ENCODE results near the gene IQCM.

IQCM gene

DNA sequence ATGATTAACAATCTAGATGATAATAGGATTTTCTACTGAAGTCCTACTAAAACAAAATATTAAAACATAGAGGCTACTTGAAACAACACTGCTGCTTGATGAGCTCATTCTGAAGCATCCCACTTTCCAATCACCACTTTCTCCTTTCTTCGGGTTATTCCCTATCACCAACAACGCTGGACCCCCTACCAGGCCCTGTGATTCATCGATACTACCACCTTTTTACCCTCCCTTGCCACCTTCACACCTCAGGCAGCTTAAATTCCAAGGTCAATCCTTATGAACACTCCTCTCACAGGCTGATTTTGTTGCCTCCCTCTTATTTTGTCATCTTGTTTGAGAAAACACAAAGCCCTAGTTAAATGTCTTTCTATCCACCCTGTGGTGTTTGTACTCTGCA is 102.6 kb downstream of the IQCM start:
- Histone ChIP-seq H3K9me3 (ENCODE audit: control insufficient read depth, low read length) (peaks cover 4% of the 10 kb centered on the region), H3K27ac (ENCODE audit: low read depth, low read length, severe bottlenecking) (no peak overlapping the region), H3K4me3 (ENCODE audit: extremely low read depth, insufficient read depth, low read length, poor library complexity, severe bottlenecking) (no peak overlapping the region), H3K4me1 (ENCODE audit: control insufficient read depth, insufficient read depth, low read length, poor library complexity, severe bottlenecking) (peaks cover 8% of the 10 kb centered on the region), H3K36me3 (ENCODE audit: control insufficient read depth, insufficient read depth, low read length) (no peaks in the 10 kb centered on the region)
- WGBS, 2 experiments (ENCODE audit: insufficient coverage in 2 of 2): 52 to 55% methylated on average over 3 of the region's 3 CpGs

DNA sequence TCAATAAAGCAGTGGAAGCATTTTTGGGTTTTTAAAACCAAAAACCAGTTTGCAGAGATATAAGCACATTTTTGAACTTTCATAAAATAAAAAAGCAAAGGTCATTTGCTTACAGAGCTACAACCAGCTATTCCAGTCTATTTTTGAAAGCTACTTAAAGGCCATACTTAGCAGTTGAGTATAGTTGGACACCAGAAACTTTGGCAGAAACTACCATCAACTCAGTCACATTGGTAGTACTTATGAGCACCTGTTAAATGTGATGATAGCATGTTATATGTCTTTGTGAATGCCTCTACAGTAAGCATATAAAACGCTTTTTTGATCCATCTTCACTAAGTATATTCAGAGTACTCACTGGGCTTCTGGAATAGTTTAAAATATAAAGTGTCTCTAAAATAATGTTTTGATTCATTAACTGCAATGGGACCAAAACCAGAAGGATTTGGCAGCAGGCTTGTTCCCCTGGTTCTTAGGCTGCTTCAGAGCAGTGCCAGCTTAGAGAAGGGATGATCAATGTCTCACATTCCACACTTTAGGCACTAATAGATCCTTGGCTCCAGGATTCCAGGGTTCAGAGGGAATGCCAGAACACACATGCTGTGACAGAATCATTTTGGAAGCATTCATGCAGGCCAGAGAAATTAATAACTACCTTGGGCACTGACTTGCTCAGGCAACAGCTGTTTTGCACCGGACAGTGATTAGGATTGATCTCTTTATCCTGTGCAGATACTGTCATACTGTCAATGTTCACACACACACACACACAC is 103.9 kb downstream of the IQCM start:
- H3K9me3 ChIP-seq (ENCODE audit: control insufficient read depth, low read length): peaks cover 4% of the 10 kb centered on the region
- H3K4me3 ChIP-seq (ENCODE audit: extremely low read depth, insufficient read depth, low read length, poor library complexity, severe bottlenecking): no peak overlapping the region
- H3K4me1 ChIP-seq (ENCODE audit: control insufficient read depth, insufficient read depth, low read length, poor library complexity, severe bottlenecking): peaks cover 11% of the 10 kb centered on the region
- no peak overlapping the region for H3K27ac ChIP-seq (ENCODE audit: low read depth, low read length, severe bottlenecking)
- H3K36me3 ChIP-seq (ENCODE audit: control insufficient read depth, insufficient read depth, low read length): no peaks in the 10 kb centered on the region
- WGBS, 2 experiments (ENCODE audit: insufficient coverage in 2 of 2): 60% methylated on average over 1 of the region's 2 CpGs; no CpG with 5 or more reads in 1 of the 2 experiments

DNA sequence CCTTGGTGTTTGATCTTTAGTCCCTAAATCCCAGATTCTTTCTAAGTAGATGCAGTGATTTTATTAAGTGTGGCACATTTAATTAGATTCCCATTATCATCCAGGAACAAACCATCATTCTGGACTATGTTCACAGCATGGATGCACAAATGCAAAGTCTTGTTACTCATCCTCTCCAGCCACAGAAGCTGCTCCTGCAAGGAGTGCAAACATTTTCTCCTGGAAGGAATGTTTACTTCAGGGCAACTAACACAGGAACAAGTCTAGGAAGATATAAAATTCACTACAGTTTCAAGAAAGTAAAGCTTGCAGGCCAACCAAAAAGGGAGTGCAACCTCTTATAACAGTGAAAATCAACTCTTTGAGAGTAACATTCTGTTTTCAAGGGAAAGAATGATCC is 106.0 kb downstream of the IQCM start:
- H3K9me3 ChIP-seq (ENCODE audit: control insufficient read depth, low read length): no peaks in the 10 kb centered on the region
- no peak overlapping the region for H3K4me3 ChIP-seq (ENCODE audit: extremely low read depth, insufficient read depth, low read length, poor library complexity, severe bottlenecking)
- H3K36me3 ChIP-seq (ENCODE audit: control insufficient read depth, insufficient read depth, low read length): no peaks in the 10 kb centered on the region
- peaks cover 17% of the 10 kb centered on the region for H3K4me1 ChIP-seq (ENCODE audit: control insufficient read depth, insufficient read depth, low read length, poor library complexity, severe bottlenecking)
- no peak overlapping the region for H3K27ac ChIP-seq (ENCODE audit: low read depth, low read length, severe bottlenecking)

DNA sequence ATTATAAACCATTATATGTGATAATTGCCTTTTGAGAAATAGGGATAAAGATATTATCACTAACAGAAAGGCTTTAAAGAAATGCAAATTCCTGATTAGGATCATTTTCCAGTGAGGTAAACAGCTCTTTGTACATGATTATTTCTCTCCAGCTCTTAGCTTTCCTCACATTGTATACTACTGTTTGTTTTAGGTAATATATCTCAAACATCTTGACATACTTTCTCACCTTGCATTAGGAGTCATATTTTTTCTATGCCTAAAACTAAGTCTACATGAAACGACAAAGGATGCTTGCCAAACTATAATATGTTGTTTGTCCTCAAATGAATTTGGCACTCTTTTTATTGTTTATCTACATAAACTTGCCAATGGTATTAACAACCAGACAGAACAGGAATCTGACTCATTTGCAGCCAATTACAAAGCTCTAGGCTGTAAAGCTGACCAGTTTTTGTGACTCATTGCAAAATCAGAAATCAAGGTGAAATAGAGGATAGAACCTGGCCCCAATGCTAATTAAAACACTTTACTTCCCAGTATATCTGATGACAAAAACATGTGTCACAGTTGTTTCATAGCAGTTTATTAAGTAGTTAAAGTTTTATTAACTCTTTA is 107.0 kb downstream of the IQCM start:
- Histone ChIP-seq H3K4me3 (ENCODE audit: extremely low read depth, insufficient read depth, low read length, poor library complexity, severe bottlenecking) (no peak overlapping the region), H3K36me3 (ENCODE audit: control insufficient read depth, insufficient read depth, low read length) (no peaks in the 10 kb centered on the region), H3K27ac (ENCODE audit: low read depth, low read length, severe bottlenecking) (no peak overlapping the region), H3K9me3 (ENCODE audit: control insufficient read depth, low read length) (no peaks in the 10 kb centered on the region), H3K4me1 (ENCODE audit: control insufficient read depth, insufficient read depth, low read length, poor library complexity, severe bottlenecking) (peaks cover 17% of the 10 kb centered on the region)
- no CpG with 5 or more reads among the region's 1 CpG for WGBS, 2 experiments (ENCODE audit: insufficient coverage in 2 of 2)

DNA sequence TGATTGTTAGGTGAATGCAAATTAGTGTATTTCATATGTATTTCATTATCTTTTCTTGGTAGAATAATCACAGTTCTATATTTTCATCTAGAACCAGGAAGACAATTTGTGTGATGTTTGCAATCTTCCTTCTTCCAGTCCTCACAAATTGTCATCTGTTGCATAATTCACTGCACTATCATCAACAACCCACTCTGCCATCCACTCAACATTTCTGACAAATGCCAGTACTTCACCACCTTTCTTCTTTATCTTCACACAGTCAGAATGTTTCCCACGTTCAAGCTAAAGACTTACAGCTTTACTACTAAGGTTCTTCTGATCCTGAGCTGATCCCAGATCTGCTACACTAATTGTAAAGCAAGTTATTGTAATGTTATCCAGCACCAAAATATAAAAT is 107.8 kb downstream of the IQCM start:
- no peaks in the 10 kb centered on the region for H3K9me3 ChIP-seq (ENCODE audit: control insufficient read depth, low read length)
- no CpG with 5 or more reads among the region's 1 CpG for WGBS, 2 experiments (ENCODE audit: insufficient coverage in 2 of 2)

DNA sequence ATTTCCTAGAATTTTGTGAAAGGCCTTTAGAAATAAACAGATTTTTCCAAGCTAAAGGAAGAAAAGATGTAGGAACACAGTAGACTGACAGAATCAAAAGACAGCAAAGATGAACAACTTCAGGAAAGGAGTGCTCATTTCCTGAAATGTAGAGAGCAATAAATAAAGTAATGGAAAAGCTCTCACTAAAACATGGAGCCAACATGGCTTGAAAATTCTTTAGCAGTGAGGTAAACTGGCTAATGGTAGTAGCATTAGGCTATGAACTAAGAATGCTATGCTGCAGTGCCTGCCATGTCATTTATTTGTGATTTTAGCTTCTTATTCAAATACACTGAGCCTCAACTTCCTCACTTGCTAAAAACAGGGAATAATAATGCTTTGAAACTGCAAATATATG is 108.7 kb downstream of the IQCM start:
- no peaks in the 10 kb centered on the region for H3K36me3 ChIP-seq (ENCODE audit: control insufficient read depth, insufficient read depth, low read length)
- peak overlapping the region; percentile 78 for H3K27ac ChIP-seq (ENCODE audit: low read depth, low read length, severe bottlenecking)
- H3K9me3 ChIP-seq (ENCODE audit: control insufficient read depth, low read length): no peaks in the 10 kb centered on the region
- H3K4me3 ChIP-seq (ENCODE audit: extremely low read depth, insufficient read depth, low read length, poor library complexity, severe bottlenecking): no peak overlapping the region
- peaks cover 17% of the 10 kb centered on the region for H3K4me1 ChIP-seq (ENCODE audit: control insufficient read depth, insufficient read depth, low read length, poor library complexity, severe bottlenecking)

More for the DNA sequence above, 107.8 kb downstream of the IQCM start:
- Histone ChIP-seq H3K36me3 (ENCODE audit: control insufficient read depth, insufficient read depth, low read length) (no peaks in the 10 kb centered on the region), H3K4me1 (ENCODE audit: control insufficient read depth, insufficient read depth, low read length, poor library complexity, severe bottlenecking) (peaks cover 17% of the 10 kb centered on the region), H3K27ac (ENCODE audit: low read depth, low read length, severe bottlenecking) (peak overlapping the region; percentile 74), H3K4me3 (ENCODE audit: extremely low read depth, insufficient read depth, low read length, poor library complexity, severe bottlenecking) (no peak overlapping the region)

DNA sequence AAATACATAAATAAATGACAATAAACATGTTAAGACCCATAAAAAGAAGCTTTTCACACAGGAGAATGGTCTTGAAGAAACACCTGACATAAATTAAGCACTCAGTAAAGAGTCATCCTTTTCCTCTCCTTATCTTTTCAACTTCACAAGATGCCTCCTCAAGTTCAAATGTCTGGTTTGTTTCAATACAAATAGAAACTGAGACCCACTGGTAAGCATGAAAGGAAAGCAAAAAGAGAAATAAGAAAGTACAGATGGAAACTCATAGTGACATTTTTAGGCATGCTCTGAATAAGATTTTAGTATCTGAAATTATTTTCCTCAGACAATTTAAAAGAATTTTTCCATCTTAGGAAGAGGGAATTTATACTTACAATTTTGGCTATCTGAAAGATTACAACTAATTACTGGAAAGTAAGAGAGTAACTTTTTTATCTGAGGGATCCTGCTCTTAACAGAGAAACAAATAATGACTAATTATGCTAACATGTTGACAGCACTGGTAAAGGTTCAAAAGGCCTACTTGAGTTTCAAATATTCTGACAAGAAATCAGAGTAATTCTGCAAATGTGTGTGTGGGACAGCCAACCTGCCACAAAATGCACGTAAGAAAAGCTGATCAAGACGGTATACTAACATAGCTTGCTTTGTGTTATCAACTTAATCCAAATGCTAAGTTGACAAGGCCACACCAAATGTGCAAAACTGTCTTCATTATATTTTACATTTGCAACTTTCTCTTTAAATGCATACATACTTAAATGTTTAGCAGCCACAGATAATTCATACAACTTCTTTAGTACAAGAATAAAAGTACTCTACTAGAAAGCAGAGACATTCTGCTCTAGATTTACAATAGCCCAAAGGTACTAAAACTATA is 113.0 kb downstream of the IQCM start:
- Histone ChIP-seq H3K4me3 (ENCODE audit: extremely low read depth, insufficient read depth, low read length, poor library complexity, severe bottlenecking) (no peak overlapping the region), H3K27ac (ENCODE audit: low read depth, low read length, severe bottlenecking) (no peak overlapping the region)
- 80 to 100% methylated on average over 1 to 2 of the region's 2 CpGs for WGBS, 2 experiments (ENCODE audit: insufficient coverage in 2 of 2)

DNA sequence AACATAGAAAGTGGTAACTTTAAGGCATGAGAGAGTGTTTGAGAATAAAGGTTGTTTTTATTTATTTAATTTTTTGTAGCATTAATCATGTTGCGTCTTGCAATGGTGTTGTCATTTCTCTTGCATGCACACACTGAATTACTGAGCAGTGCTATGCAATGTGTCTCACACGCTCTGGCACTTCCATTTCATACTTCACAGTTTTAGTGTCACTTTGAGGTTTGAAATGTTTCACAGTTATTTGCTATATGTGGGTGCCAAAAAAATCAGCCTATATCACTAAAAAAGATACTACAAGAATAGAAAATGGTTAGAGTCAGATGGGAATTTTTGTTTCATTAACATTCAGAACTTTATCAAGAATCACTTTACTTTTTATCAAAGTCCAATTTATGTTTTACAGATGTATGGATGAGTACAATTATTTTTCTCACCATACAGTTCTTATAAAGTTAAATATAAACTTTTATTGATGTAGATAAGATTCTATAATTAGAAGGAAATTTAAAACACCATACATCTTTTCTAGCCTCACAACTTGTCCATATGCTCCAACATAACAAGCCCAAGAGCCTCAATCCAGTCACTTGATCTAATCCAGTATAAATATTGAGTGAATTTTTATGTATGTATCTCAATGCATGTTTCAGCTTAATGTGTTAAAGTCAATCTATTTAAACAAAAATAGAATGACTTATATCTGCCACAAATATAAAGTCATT is 114.0 kb downstream of the IQCM start:
- WGBS, 2 experiments (ENCODE audit: insufficient coverage in 2 of 2): no CpG with 5 or more reads among the region's 2 CpGs
- no peaks in the 10 kb centered on the region for H3K36me3 ChIP-seq (ENCODE audit: control insufficient read depth, insufficient read depth, low read length)

More for the DNA sequence above, 113.0 kb downstream of the IQCM start:
- H3K36me3 ChIP-seq (ENCODE audit: control insufficient read depth, insufficient read depth, low read length): no peaks in the 10 kb centered on the region
- H3K4me1 ChIP-seq (ENCODE audit: control insufficient read depth, insufficient read depth, low read length, poor library complexity, severe bottlenecking): peaks cover 6% of the 10 kb centered on the region
- no peaks in the 10 kb centered on the region for H3K9me3 ChIP-seq (ENCODE audit: control insufficient read depth, low read length)

DNA sequence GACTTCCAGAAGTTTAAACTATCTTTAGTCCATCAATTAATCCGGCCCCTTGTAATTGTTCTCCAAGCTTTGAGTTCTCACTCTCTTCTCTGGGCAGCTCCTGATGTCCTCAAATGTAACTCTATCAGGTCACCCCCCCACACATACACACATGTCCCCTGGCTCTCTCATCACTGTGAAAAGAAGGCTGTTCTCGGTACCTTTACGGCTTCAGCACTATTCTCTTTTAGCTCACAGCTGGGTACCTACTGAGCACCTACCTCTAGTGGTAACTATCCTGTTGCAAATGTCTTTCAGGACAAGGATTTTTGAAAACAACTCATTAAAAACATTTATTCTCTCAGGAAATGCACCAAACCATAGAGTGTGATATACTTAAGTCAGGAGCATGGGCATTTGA is 115.4 kb downstream of the IQCM start:
- H3K36me3 ChIP-seq (ENCODE audit: control insufficient read depth, insufficient read depth, low read length): no peaks in the 10 kb centered on the region
- H3K4me3 ChIP-seq (ENCODE audit: extremely low read depth, insufficient read depth, low read length, poor library complexity, severe bottlenecking): no peak overlapping the region
- H3K9me3 ChIP-seq (ENCODE audit: control insufficient read depth, low read length): no peaks in the 10 kb centered on the region
- H3K27ac ChIP-seq (ENCODE audit: low read depth, low read length, severe bottlenecking): no peak overlapping the region
- no peaks in the 10 kb centered on the region for H3K4me1 ChIP-seq (ENCODE audit: control insufficient read depth, insufficient read depth, low read length, poor library complexity, severe bottlenecking)
- WGBS, 2 experiments (ENCODE audit: insufficient coverage in 2 of 2): 96 to 97% methylated on average over 3 of the region's 3 CpGs

More for the DNA sequence above, 114.0 kb downstream of the IQCM start:
- H3K4me1 ChIP-seq (ENCODE audit: control insufficient read depth, insufficient read depth, low read length, poor library complexity, severe bottlenecking): peaks cover 4% of the 10 kb centered on the region
- H3K9me3 ChIP-seq (ENCODE audit: control insufficient read depth, low read length): no peaks in the 10 kb centered on the region
- no peak overlapping the region for H3K4me3 ChIP-seq (ENCODE audit: extremely low read depth, insufficient read depth, low read length, poor library complexity, severe bottlenecking)
- no peak overlapping the region for H3K27ac ChIP-seq (ENCODE audit: low read depth, low read length, severe bottlenecking)

DNA sequence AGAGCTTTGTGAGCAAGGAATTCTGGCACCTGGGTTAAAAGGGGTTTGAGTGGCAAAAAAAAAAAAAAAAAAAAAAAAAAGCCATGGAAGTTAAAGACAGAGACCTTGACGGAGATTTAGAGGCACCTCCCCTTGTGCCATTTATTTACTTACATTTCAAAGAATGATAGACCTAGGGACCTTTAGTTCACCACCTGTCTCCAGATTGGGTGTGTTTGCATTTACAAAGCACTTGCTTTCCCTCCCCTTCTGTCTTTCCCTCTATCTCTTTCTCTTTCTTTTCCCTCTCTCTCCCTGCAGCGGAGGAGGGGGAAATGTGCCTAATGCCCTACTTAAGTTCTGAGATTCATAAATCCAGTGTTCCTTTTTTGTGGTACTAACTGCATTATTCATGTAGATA is 116.0 kb downstream of the IQCM start:
- WGBS, 2 experiments (ENCODE audit: insufficient coverage in 2 of 2): 100% methylated on average over 1 of the region's 2 CpGs; no CpG with 5 or more reads in 1 of the 2 experiments
- H3K27ac ChIP-seq (ENCODE audit: low read depth, low read length, severe bottlenecking): no peak overlapping the region
- no peaks in the 10 kb centered on the region for H3K36me3 ChIP-seq (ENCODE audit: control insufficient read depth, insufficient read depth, low read length)

More for the DNA sequence above, 116.0 kb downstream of the IQCM start:
- Histone ChIP-seq H3K4me3 (ENCODE audit: extremely low read depth, insufficient read depth, low read length, poor library complexity, severe bottlenecking) (no peak overlapping the region), H3K9me3 (ENCODE audit: control insufficient read depth, low read length) (no peaks in the 10 kb centered on the region), H3K4me1 (ENCODE audit: control insufficient read depth, insufficient read depth, low read length, poor library complexity, severe bottlenecking) (no peaks in the 10 kb centered on the region)

All from mesodermal cell (in vitro differentiated cells).